Tibial nerve (tissue), 4 donors: Measurements from ENCODE around the gene ARSG.

Source experiments
- CTCF ChIP-seq, 5 experiments: fragments of 200-600 bp in 3 of 5; fragments of 450-650 bp in 2 of 5; sonication (generic) in 3 of 5; IDR thresholded peaks; one replicate each; pipeline ENCODE4 v1.5.1; 2016 to 2019; ENCODE audit warnings: antibody characterized with exemption in 5 of 5, mild to moderate bottlenecking in 3 of 5, moderate library complexity in 2 of 5
- EP300 ChIP-seq, 2 donors: sonication (generic); formaldehyde crosslinking; IDR thresholded peaks; one replicate each; pipeline ENCODE4 v1.6.1; 2017; ENCODE audit warnings: antibody characterized with exemption in 2 of 2, mild to moderate bottlenecking in 1 of 2
- POLR2A ChIP-seq, 2 donors: fragments of 450-650 bp; IDR thresholded peaks; one replicate each; pipeline ENCODE4 v1.6.1; 2017; ENCODE audit warnings: antibody characterized with exemption in 2 of 2, mild to moderate bottlenecking in 2 of 2, moderate library complexity in 2 of 2

- TF ChIP-seq CTCF (IDR thresholded peaks at IDR 0.05) (no peak), EP300 (IDR thresholded peaks at IDR 0.05) (no peak), POLR2A (IDR thresholded peaks at IDR 0.05) (no peak)
Measured at GRCh38 chr17:68273722-68274121, 17.6 kb upstream of the ARSG start.
